Spinal cord (tissue), 10 donors: Measurements from ENCODE around the gene KRTAP21-2. TPM values are rescaled to one million over a fixed set of nuclear protein-coding genes. Genes with fewer than 3 reads are reported as not detected.
"Not testable (repeated sequence)": the region's sequence is repeated elsewhere in the genome, so short reads cannot be mapped to it uniquely, and the experiment has no call there.

ENCODE experiments used
- DNase-seq, 6 donors: peaks; one replicate each; pipeline versions ENCODE4 v3.0.0 to v3.0.0-alpha.2; 2013 to 2015; ENCODE audit warnings: low spot score in 6 of 6, low read depth in 4 of 6
- H3K27ac ChIP-seq: one replicate; pipeline ENCODE4 v1.5.1; 2013; ENCODE audit warnings: low read depth, low read length, control low read depth
- H3K27me3 ChIP-seq: one replicate; pipeline ENCODE4 v1.6.1; 2013; ENCODE audit warnings: low read length; ENCODE audit not compliant: control insufficient read depth, insufficient read depth
- H3K36me3 ChIP-seq: one replicate; pipeline ENCODE4 v1.6.1; 2013; ENCODE audit warnings: low read length; ENCODE audit not compliant: control insufficient read depth, insufficient read depth
- H3K4me1 ChIP-seq: one replicate; pipeline ENCODE4 v1.6.1; 2013; ENCODE audit warnings: low read length; ENCODE audit not compliant: control insufficient read depth, insufficient read depth
- H3K4me3 ChIP-seq: one replicate; pipeline ENCODE4 v1.5.1; 2013; ENCODE audit warnings: low read depth, low read length, control low read depth
- H3K9me3 ChIP-seq: one replicate; pipeline ENCODE4 v1.6.1; 2013; ENCODE audit warnings: low read length; ENCODE audit not compliant: control insufficient read depth, insufficient read depth
- WGBS: methylation state at CpG from one replicate; pipeline ENCODE4 v1.1.5; 2013; ENCODE audit warnings: missing lambda C conversion rate; ENCODE audit not compliant: insufficient coverage; 5-methylcytosine and 5-hydroxymethylcytosine counted together
- long read RNA-seq, 4 donors: transcript quantifications; one replicate each; lab custom pipeline, GENCODE V29; 2026
- polyA plus RNA-seq, 2 donors: library from polyadenylated mRNA; unstranded; fragments of 120-200 nt; gene quantifications; one replicate each; pipeline ENCODE4 v1.2.1, GENCODE V29; 2013; ENCODE audit not compliant: insufficient read length in 2 of 2
- total RNA-seq, 2 donors: library from RNA; depleted of rRNA in 1 of 2; stranded (reverse); fragments of 120-200 nt in 1 of 2; fragments of >200 nt in 1 of 2; gene quantifications; one replicate each; pipeline versions ENCODE4 v1.2.3 to v1.2.4, GENCODE V29; 2013 to 2014
- donor health status: healthy.

KRTAP21-2 gene
- total RNA-seq (not detected), polyA plus RNA-seq (not detected)
- long read RNA-seq, donor 1, result 0 reads
- long read RNA-seq, donor 2, result 0 reads
- long read RNA-seq, donor 3, result 0 reads
- long read RNA-seq, donor 4, result 0 reads

- H3K27ac ChIP-seq, result no peak within 1 kb of the TSS
- no peaks in the 10 kb centered on the region for H3K27me3 ChIP-seq
- H3K9me3 ChIP-seq, result no peaks in the 10 kb centered on the region
- no peak within 1 kb of the TSS for H3K4me3 ChIP-seq
- no peaks in the 10 kb centered on the region for H3K4me1 ChIP-seq
- DNase-seq, result no peak
- H3K36me3 ChIP-seq, result no peaks in the 10 kb centered on the region
These were observed at the start of gene KRTAP21-2 for GRCh38 chr21:30747159-30747558. Gene KRTAP21-2, minus strand, starts transcription at chr21:30747259. Its CDS starts 57 bp downstream, at chr21:30747202.

DNA sequence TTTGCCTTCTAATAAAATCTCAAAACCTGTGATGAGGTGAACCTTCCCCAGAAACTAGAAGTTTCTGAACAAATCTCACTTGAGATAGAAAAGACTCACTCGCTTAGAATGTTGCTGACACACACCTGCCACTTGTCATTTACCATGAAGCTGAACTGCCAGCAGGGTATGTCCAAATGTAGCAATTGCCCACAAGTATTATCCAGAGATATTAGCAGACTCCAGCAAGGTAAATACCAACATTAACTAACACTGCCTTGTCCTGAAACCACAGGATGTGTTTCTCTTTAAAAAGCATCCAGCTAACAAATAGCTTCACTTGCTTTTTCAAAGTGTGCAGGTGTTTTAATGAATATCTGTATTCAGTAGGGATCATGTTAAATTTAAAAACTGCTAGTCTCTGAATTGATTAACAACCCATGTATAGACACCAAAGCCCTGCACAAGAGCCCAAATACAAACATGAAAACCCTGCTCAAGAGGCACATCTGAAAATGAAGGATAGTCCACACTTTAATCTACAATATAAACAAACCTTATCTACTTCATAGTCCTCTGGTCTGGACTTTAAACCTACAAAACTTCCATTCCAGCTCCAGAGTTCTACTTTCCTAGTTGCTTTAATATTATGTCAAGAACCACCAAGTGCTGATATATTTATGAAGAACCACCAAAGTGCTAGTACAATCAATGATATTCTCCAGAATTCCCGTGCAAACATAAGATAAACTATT, 46.7 kb upstream of the KRTAP21-2 start:
- WGBS, result 67% methylated on average over 1 of the region's 2 CpGs
- Histone ChIP-seq H3K27ac (no peak overlapping the region), H3K9me3 (no peaks in the 10 kb centered on the region), H3K36me3 (no peaks in the 10 kb centered on the region), H3K4me3 (no peak overlapping the region), H3K4me1 (no peaks in the 10 kb centered on the region), H3K27me3 (no peaks in the 10 kb centered on the region)
- no peak for DNase-seq

DNA sequence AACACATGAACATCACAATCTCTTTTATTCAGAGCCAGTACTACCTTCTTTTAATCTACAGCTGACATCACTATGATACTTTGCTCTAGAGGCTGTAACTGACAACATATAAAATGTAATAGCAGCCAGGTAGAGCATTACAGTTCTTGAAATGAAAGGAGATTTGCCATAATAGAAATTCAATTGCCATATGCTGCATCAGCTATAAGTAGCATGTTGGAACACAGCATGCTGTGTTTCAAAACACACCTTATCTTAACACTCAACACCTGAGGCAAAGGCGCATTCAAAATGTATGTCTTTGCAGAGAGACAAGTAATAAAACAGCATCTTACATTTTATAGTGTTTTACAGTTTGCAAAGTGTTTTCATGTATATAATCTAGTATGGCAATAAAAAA, 32.2 kb upstream of the KRTAP21-2 start:
- Histone ChIP-seq H3K36me3 (no peaks in the 10 kb centered on the region), H3K27ac (no peak overlapping the region), H3K27me3 (no peaks in the 10 kb centered on the region), H3K9me3 (no peaks in the 10 kb centered on the region), H3K4me1 (no peaks in the 10 kb centered on the region), H3K4me3 (no peak overlapping the region)
- DNase-seq, result peak in 1 of 6 donors; percentile 67
- WGBS, result no CpG with 5 or more reads among the region's 1 CpG

DNA sequence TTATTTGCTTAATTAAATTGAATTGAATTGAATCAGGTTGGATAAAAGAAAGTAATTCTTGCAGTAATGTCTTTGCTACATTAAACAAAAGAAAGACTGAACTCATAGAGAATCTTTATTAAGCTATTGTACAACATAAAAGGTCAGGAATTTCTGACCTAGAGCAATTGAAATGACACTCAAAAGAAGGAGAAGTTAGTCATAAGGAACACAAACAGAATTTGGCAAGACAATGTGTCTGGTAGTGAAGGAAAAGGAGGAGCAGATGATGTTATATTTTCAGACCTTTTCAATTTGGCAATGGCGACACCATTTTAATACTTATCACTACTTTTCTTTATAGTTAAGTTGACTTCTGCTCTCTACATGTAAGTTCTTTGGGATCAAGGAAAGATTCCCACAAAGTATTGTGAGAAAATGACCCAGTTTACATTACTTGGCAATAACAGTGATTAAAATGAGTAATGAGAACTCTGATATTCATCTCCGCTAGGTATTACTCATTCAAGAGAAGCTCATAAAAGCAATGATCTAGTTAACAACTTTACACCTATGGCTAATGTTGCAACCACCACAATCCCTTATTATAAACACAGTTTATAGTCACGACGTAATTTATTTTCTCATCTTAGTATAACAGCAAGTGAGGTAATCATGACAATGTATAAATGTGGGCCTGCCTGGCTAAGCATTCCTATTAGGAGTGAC, 22.8 kb upstream of the KRTAP21-2 start:
- no peaks in the 10 kb centered on the region for H3K27me3 ChIP-seq
- no peak overlapping the region for H3K27ac ChIP-seq
- no CpG with 5 or more reads among the region's 4 CpGs for WGBS
- no peak for DNase-seq
- no peak overlapping the region for H3K4me3 ChIP-seq
- H3K36me3 ChIP-seq, result no peaks in the 10 kb centered on the region
- H3K4me1 ChIP-seq, result no peaks in the 10 kb centered on the region
- no peaks in the 10 kb centered on the region for H3K9me3 ChIP-seq

- no peak overlapping the region for H3K27ac ChIP-seq
- H3K4me3 ChIP-seq, result no peak overlapping the region
- no peaks in the 10 kb centered on the region for H3K27me3 ChIP-seq
- no peaks in the 10 kb centered on the region for H3K9me3 ChIP-seq
- DNase-seq, result no peak
- H3K4me1 ChIP-seq, result no peaks in the 10 kb centered on the region
- 75% methylated on average over 1 of the region's 2 CpGs for WGBS
- no peaks in the 10 kb centered on the region for H3K36me3 ChIP-seq
These were observed 13.7 kb upstream of the KRTAP21-2 start for GRCh38 chr21:30760776-30761175.

- no peak overlapping the region for H3K27ac ChIP-seq
These were observed 11.2 kb upstream of the KRTAP21-2 start for GRCh38 chr21:30758306-30758705.

DNA sequence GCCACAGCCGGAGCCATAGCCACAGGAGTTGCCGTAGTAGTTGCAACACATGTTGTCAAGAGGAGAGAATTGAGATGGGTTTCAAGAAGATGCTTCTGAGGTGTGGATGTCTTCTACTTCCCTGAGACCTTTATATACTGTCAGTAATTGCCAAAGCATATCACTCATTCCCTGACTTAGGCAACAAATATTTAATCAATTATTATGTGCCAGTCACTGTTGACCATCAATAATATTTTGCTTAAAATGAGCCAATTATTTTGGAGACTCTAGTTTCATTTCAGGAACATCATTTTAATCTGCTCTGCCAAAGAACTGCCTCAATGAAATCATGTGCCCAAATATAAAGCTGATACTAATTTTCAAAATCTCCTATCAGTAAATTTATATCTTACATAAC, 8.3 kb upstream of the KRTAP21-2 start, which contains the start of gene KRTAP21-1:
TSS of gene KRTAP21-1 (minus strand) at position 101 of the 400 bp plus-strand sequence. CDS start at position 51, 50 bp downstream.
- H3K27me3 ChIP-seq, H3K36me3 ChIP-seq, H3K27ac ChIP-seq, H3K9me3 ChIP-seq, H3K4me3 ChIP-seq, DNase-seq, H3K4me1 ChIP-seq: not testable (repeated sequence)
- no CpG with 5 or more reads among the region's 2 CpGs for WGBS

More at GRCh38 chr21:30758306-30758705, 11.2 kb upstream of the KRTAP21-2 start:
- H3K4me1 ChIP-seq, result no peaks in the 10 kb centered on the region
- peak in 1 of 6 donors; percentile 10 for DNase-seq
- no peaks in the 10 kb centered on the region for H3K36me3 ChIP-seq
- 50% methylated on average over 1 of the region's 2 CpGs for WGBS
- H3K9me3 ChIP-seq, result no peaks in the 10 kb centered on the region
- no peaks in the 10 kb centered on the region for H3K27me3 ChIP-seq
- no peak overlapping the region for H3K4me3 ChIP-seq

GRCh38 chr21:30740462-30740861, 6.6 kb downstream of the KRTAP21-2 start:
- H3K36me3 ChIP-seq, result no peaks in the 10 kb centered on the region
- no peaks in the 10 kb centered on the region for H3K4me1 ChIP-seq
- H3K4me3 ChIP-seq, result no peak overlapping the region
- no peaks in the 10 kb centered on the region for H3K9me3 ChIP-seq
- no peak overlapping the region for H3K27ac ChIP-seq
- no peak for DNase-seq
- 80% methylated on average over 1 of the region's 2 CpGs for WGBS
- no peaks in the 10 kb centered on the region for H3K27me3 ChIP-seq

GRCh38 chr21:30733026-30733425, 14.0 kb downstream of the KRTAP21-2 start:
- H3K27me3 ChIP-seq, result no peaks in the 10 kb centered on the region
- H3K9me3 ChIP-seq, result no peaks in the 10 kb centered on the region
- no peaks in the 10 kb centered on the region for H3K36me3 ChIP-seq
- peak in 1 of 6 donors; percentile 12 for DNase-seq
- no peaks in the 10 kb centered on the region for H3K4me1 ChIP-seq
- no peak overlapping the region for H3K27ac ChIP-seq
- WGBS, result no CpG with 5 or more reads among the region's 1 CpG
- no peak overlapping the region for H3K4me3 ChIP-seq
